ENCODE results near the gene FHDC1. TPM values are rescaled to one million over a fixed set of nuclear protein-coding genes. Genes with fewer than 3 reads are reported as not detected.

FHDC1 gene
- total RNA-seq, 4 donors from 2014 or later = 25.6 to 65.1 (median 37.2) TPM

DNA sequence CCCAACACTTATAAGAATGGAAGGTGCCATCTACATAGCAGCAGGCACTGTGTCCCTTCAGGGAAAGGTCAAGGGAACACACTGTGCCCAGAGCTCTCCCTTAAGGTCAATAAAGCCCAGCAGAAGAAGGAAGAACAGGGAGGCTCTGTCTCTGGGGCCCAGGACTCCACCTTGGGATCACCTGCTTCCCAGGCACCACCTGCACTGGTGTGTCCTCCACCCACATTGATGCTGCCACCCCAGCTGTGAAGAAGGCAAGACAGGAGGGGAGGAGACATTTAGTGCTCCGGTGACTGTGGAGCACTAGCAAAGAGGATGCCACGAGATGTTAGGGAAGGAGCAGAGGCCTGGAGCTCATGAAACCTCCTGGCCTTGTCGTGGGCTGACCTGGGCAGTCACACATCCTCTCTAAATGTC is 53.4 kb downstream of the FHDC1 start:
- TF ChIP-seq, protein P1, sequence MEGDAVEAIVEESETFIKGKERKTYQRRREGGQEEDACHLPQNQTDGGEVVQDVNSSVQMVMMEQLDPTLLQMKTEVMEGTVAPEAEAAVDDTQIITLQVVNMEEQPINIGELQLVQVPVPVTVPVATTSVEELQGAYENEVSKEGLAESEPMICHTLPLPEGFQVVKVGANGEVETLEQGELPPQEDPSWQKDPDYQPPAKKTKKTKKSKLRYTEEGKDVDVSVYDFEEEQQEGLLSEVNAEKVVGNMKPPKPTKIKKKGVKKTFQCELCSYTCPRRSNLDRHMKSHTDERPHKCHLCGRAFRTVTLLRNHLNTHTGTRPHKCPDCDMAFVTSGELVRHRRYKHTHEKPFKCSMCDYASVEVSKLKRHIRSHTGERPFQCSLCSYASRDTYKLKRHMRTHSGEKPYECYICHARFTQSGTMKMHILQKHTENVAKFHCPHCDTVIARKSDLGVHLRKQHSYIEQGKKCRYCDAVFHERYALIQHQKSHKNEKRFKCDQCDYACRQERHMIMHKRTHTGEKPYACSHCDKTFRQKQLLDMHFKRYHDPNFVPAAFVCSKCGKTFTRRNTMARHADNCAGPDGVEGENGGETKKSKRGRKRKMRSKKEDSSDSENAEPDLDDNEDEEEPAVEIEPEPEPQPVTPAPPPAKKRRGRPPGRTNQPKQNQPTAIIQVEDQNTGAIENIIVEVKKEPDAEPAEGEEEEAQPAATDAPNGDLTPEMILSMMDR (IDR thresholded peaks at IDR 0.05) = no peak

DNA sequence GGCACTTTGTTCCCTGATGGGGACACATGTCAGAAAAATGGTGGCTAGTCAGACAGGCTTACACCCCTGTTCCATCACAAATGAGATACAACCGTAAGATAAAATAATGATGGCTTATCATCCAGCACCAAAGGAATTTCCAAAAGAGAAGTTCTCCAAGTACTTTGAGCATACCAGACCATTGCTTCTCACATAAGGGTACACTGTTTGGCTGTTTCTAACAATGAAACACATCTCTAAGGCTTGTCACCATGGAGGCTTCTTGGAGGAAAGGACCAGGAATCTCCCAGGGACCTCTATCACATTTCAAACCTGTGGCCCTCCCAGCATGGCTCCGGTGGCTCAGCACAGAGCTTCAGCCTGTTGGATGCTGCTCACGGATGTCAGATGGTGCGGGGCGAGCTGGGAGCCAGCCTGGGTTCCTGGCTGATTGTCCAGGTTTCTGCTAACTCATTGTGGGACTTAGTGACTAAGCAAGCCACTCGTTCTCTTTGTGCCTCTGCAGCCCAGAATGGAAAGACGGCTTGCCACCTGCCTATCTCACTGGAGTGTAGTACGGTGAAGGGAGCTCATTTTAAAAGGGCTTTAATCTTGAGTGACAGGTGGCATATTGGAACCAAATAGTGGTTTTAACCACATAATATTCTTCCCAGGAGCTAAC is 54.5 kb downstream of the FHDC1 start:
- no peak for DNase-seq (ENCODE audit: low spot score in 2 of 2)
- TF ChIP-seq, protein P1 (IDR thresholded peaks at IDR 0.05) = no peak
- TF ChIP-seq POLR2A (IDR thresholded peaks at IDR 0.05) = no peak
- intact Hi-C loops (cut with DNase I; ENCODE audit: low total_unique reads) = no loop called here
- 76 to 87% methylated on average over 4 to 7 of the region's 8 CpGs for WGBS, 2 donors
- H3K4me3 ChIP-seq (ENCODE audit: low read depth, poor library complexity, severe bottlenecking) = no peak overlapping the region

More for the DNA sequence above, 53.4 kb downstream of the FHDC1 start:
- 84 to 86% methylated on average over 3 of the region's 3 CpGs for whole genome bisulfite sequencing, 2 donors
- H3K4me3 ChIP-seq (ENCODE audit: low read depth, poor library complexity, severe bottlenecking) = no peak overlapping the region
- DNase-seq (ENCODE audit: low spot score in 2 of 2) = no peak
- intact Hi-C loops (cut with DNase I; ENCODE audit: low total_unique reads) = no loop called here

DNA sequence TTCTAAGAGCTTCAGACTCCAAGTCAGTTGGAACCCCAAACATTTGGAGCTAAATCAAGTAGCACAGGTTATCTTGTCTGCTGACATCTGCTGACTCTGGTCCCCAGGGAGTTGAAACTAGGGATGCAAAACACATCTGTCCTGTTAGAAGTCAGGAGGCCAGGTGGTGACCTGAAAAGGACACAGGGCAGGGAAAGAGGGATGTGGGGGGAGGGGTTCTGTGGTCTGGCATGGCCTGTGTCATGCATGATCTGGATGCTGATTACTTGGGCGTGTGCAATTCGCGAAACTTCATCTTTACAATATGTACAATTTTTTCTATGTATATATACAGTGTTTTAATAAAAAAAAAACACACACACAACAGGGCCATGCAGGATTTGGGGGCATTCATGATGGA is 55.3 kb downstream of the FHDC1 start:
- 68 to 86% methylated on average over 3 of the region's 3 CpGs for WGBS, 2 donors
- intact Hi-C loops (cut with DNase I; ENCODE audit: low total_unique reads) = no loop called here
- TF ChIP-seq, protein P1 (IDR thresholded peaks at IDR 0.05) = no peak
- TF ChIP-seq POLR2A (IDR thresholded peaks at IDR 0.05) = no peak
- no peak for DNase-seq (ENCODE audit: low spot score in 2 of 2)
- no peak overlapping the region for H3K4me3 ChIP-seq (ENCODE audit: low read depth, poor library complexity, severe bottlenecking)

DNA sequence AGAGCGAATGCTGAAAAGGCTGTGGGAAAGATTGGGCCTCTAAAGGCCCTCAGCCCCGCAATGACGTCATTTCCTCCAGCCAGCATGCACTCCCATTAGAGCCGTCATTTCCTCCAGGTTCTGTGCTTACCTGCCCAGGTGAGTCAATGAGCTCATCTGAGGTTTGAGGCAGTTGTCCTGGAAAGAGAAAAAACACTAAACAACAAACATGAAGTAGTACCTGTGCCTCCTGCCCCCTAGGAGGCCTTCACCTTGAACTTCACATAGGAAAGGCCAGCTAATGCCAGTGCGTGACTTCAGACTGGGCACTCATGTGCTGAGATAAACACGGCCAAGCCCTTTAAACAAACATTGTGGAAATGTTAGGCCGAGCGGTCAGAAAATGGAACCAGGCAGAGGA is 55.9 kb downstream of the FHDC1 start:
- 81 to 86% methylated on average over 8 of the region's 8 CpGs for WGBS, 2 donors
- intact Hi-C loops (cut with DNase I; ENCODE audit: low total_unique reads) = no loop called here
- no peak for DNase-seq (ENCODE audit: low spot score in 2 of 2)
- TF ChIP-seq, protein P1 (IDR thresholded peaks at IDR 0.05) = no peak
- H3K4me3 ChIP-seq (ENCODE audit: low read depth, poor library complexity, severe bottlenecking) = no peak overlapping the region

DNA sequence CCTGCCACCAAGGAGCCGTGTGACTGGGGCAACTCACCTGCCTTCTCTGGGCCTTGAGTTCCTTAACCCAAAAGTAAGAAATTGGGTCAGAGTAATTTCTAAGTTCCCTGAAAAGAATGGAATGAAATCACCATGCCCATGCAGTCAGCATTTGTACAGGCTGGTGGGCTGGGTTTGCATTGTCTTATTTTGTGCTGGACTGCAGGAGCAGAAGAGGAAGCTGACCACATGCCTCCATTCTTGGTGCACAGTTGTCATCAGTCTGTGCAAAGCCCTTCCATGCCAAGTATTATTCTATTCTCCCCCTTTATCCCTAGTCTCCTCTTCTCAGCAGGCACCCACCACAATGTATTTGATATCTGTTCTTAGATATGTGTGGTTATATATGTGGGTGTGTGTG is 56.3 kb downstream of the FHDC1 start:
- DNase-seq (ENCODE audit: low spot score in 2 of 2) = no peak
- 75 to 90% methylated on average over 1 of the region's 1 CpG for WGBS, 2 donors
- TF ChIP-seq POLR2A (IDR thresholded peaks at IDR 0.05) = no peak
- TF ChIP-seq, protein P1 (IDR thresholded peaks at IDR 0.05) = no peak
- intact Hi-C loops (cut with DNase I; ENCODE audit: low total_unique reads) = no loop called here
- no peak overlapping the region for H3K4me3 ChIP-seq (ENCODE audit: low read depth, poor library complexity, severe bottlenecking)

DNA sequence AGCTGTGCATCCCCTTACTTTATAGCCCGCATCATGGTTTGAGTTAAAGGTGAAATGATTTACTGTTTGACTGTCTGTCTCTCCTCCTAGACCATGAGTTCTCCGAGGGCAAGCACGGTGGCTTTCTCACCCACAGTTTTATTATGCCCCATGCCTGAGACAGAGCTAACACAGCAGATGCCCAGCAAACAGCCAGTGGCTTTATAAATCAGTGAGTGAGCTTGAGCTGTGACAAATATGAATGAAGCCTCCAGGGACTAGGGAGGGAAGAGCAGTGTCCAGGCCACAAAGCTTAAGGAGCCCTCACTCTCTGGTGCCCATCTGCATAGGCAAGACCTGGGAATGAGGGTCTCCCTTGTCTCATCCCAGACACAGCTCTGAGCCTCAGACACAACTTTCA is 57.9 kb downstream of the FHDC1 start:
- DNase-seq (ENCODE audit: low spot score in 2 of 2) = no peak
- TF ChIP-seq, protein P1 (IDR thresholded peaks at IDR 0.05) = no peak
- no peak for TF ChIP-seq POLR2A (IDR thresholded peaks at IDR 0.05)
- intact Hi-C loops (cut with DNase I; ENCODE audit: low total_unique reads) = no loop called here
- no peak overlapping the region for H3K4me3 ChIP-seq (ENCODE audit: low read depth, poor library complexity, severe bottlenecking)
- 79 to 80% methylated on average over 3 of the region's 3 CpGs for WGBS, 2 donors
